WTC11 (cell line): Measurements from ENCODE around the gene MTURN. TPM values are rescaled to one million over a fixed set of nuclear protein-coding genes. Genes with fewer than 3 reads are reported as not detected.
A peak's percentile ranks its signal among the peaks of the same experiment; 100 is the strongest.

Source experiments
- ATAC-seq: fragments of 200-7000 bp; cut with Tn5 transposase; 2 replicates; pipeline ENCODE4 v1.10.0; 2021; ENCODE audit warnings: mild to moderate bottlenecking, moderate library complexity
- CTCF ChIA-PET: fragments of 300-600 bp; sonication (Branson Sonifier 250); formaldehyde crosslinking; loops from one replicate; lab custom pipeline; 2021; ENCODE audit warnings: antibody characterized with exemption; lab: Charles Lee
- POLR2A ChIA-PET: fragments of 350-600 bp; sonication (Branson Sonifier 250); formaldehyde crosslinking; loops from one replicate; lab custom pipeline; 2021; ENCODE audit warnings: antibody characterized with exemption; lab: Charles Lee
- DNase-seq: peaks from one replicate; pipeline ENCODE4 v3.0.0; 2021; ENCODE audit warnings: low spot score
- H3K27ac Mint-ChIP-seq: 2 replicates; pipeline ENCODE4 v1.8.0; 2021; ENCODE audit warnings: mixed read lengths
- H3K27me3 Mint-ChIP-seq: 2 replicates; pipeline ENCODE4 v1.8.0; 2021; ENCODE audit warnings: low read depth, mild to moderate bottlenecking, moderate library complexity, mixed read lengths
- H3K36me3 Mint-ChIP-seq: 2 replicates; pipeline ENCODE4 v1.8.0; 2021; ENCODE audit warnings: mixed read lengths
- H3K4me1 Mint-ChIP-seq: 2 replicates; pipeline ENCODE4 v1.8.0; 2022; ENCODE audit warnings: mixed read lengths
- H3K4me3 Mint-ChIP-seq: 2 replicates; pipeline ENCODE4 v1.8.0; 2021; ENCODE audit warnings: mild to moderate bottlenecking, moderate library complexity, mixed read lengths
- H3K9me3 Mint-ChIP-seq: 2 replicates; pipeline ENCODE4 v1.8.0; 2021; ENCODE audit warnings: mixed read lengths
- CBFB ChIP-seq: sonication (generic); formaldehyde crosslinking; IDR thresholded peaks from 2 replicates; pipeline ENCODE4 v1.8.1; 2022; ENCODE audit warnings: mild to moderate bottlenecking, low read depth, missing genetic modification reagents
- ESRRA ChIP-seq: sonication (generic); formaldehyde crosslinking; IDR thresholded peaks from 2 replicates; pipeline ENCODE4 v1.8.1; 2022; ENCODE audit warnings: mild to moderate bottlenecking, missing genetic modification reagents, borderline replicate concordance
- FOXK1 ChIP-seq: sonication (generic); formaldehyde crosslinking; IDR thresholded peaks from 2 replicates; pipeline ENCODE4 v1.8.0; 2022; ENCODE audit warnings: mild to moderate bottlenecking, moderate library complexity, missing genetic modification reagents
- FOXP1 ChIP-seq: sonication (generic); formaldehyde crosslinking; IDR thresholded peaks from 2 replicates; pipeline ENCODE4 v1.8.0; 2022; ENCODE audit warnings: missing genetic modification reagents, mild to moderate bottlenecking, moderate library complexity, borderline replicate concordance
- GRHL2 ChIP-seq: fragments of 250-450 bp; sonication (Bioruptor Pico); IDR thresholded peaks from 2 replicates; pipeline ENCODE4 v1.8.0; 2022; ENCODE audit warnings: mild to moderate bottlenecking, moderate library complexity; ENCODE audit not compliant: insufficient replicate concordance, severe bottlenecking
- NFATC4 ChIP-seq: fragments of 250-450 bp; sonication (Bioruptor Pico); IDR thresholded peaks from 2 replicates; pipeline ENCODE4 v1.9.0; 2021; ENCODE audit warnings: mild to moderate bottlenecking
- NFE2L1 ChIP-seq: sonication (generic); formaldehyde crosslinking; IDR thresholded peaks from 2 replicates; pipeline ENCODE4 v1.8.1; 2023; ENCODE audit warnings: missing genetic modification reagents
- NFYB ChIP-seq: sonication (generic); formaldehyde crosslinking; conservative IDR thresholded peaks from 2 replicates; pipeline ENCODE4 v1.8.0; 2022; ENCODE audit warnings: low read depth, missing genetic modification reagents
- total RNA-seq: library from RNA; stranded (reverse); gene quantifications from 3 replicates; pipeline ENCODE4 v1.2.3, GENCODE V29; 2021
- TF ChIP-seq, protein P1 (sequence below): fragments of 250-450 bp; sonication (Bioruptor Pico); IDR thresholded peaks from 2 replicates; pipeline ENCODE4 v1.8.0; 2021; ENCODE audit warnings: mild to moderate bottlenecking
- TF ChIP-seq, protein P2 (sequence below): sonication (generic); formaldehyde crosslinking; IDR thresholded peaks from 2 replicates; pipeline ENCODE4 v1.8.1; 2022; ENCODE audit warnings: low read depth, missing genetic modification reagents, borderline replicate concordance
- TF ChIP-seq, protein P3 (sequence below): sonication (generic); formaldehyde crosslinking; IDR thresholded peaks from 2 replicates; pipeline ENCODE4 v1.8.0; 2023; ENCODE audit warnings: missing genetic modification reagents, mild to moderate bottlenecking, borderline replicate concordance
- TF ChIP-seq, protein P4 (sequence below): sonication (generic); formaldehyde crosslinking; IDR thresholded peaks from 2 replicates; pipeline ENCODE4 v1.8.0; 2023; ENCODE audit warnings: mild to moderate bottlenecking, missing genetic modification reagents
- TF ChIP-seq, protein P5 (sequence below): sonication (generic); formaldehyde crosslinking; IDR thresholded peaks from 2 replicates; pipeline ENCODE4 v1.8.1; 2022; ENCODE audit warnings: mild to moderate bottlenecking, missing genetic modification reagents, moderate library complexity, borderline replicate concordance
- TF ChIP-seq, protein P6 (sequence below): sonication (generic); formaldehyde crosslinking; IDR thresholded peaks from 2 replicates; pipeline ENCODE4 v1.8.1; 2022; ENCODE audit warnings: mild to moderate bottlenecking, moderate library complexity, missing genetic modification reagents
- TF ChIP-seq, protein P7 (sequence below): fragments of 200-600 bp; IDR thresholded peaks from 2 replicates; pipeline ENCODE4 v1.8.0; 2022; ENCODE audit warnings: antibody characterized with exemption

Gene MTURN
- total RNA-seq, 1 experiment from 2014 or later, result 5.0 TPM

DNA sequence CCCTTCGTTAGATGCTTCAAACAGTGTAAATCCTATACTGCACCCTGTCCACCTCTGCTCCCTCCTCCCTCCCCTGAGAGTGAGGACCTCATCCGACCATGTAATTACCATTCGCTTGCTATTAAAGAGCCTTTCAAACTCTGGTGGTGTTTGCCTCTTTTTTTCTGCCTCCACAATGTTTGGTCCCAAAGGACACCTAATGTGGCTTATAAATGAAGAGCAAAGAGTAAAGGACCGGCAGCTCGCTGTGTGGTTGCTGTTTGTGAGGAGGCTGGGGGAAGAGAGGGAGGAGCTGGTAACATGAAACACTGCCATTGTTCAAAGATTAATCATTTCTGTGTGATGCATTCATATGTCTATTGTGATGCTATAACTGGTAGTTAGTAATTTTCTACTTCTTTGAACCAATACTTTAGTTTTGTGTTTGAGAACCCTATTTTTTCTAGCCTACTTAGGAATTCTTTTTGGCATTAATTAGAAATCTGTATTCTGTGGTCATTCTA, 27.9 kb downstream of the MTURN start (continued):
- TF ChIP-seq, protein P1, sequence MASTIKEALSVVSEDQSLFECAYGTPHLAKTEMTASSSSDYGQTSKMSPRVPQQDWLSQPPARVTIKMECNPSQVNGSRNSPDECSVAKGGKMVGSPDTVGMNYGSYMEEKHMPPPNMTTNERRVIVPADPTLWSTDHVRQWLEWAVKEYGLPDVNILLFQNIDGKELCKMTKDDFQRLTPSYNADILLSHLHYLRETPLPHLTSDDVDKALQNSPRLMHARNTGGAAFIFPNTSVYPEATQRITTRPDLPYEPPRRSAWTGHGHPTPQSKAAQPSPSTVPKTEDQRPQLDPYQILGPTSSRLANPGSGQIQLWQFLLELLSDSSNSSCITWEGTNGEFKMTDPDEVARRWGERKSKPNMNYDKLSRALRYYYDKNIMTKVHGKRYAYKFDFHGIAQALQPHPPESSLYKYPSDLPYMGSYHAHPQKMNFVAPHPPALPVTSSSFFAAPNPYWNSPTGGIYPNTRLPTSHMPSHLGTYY (CRISPR knock-in tag), result no peak
- TF ChIP-seq NFATC4 (CRISPR knock-in tag) (no peak), FOXP1 (CRISPR knock-in tag) (no peak), CBFB (CRISPR knock-in tag) (no peak), FOXK1 (CRISPR knock-in tag) (no peak), NFYB (CRISPR knock-in tag) (no peak), GRHL2 (CRISPR knock-in tag) (no peak)
- TF ChIP-seq, protein P2, sequence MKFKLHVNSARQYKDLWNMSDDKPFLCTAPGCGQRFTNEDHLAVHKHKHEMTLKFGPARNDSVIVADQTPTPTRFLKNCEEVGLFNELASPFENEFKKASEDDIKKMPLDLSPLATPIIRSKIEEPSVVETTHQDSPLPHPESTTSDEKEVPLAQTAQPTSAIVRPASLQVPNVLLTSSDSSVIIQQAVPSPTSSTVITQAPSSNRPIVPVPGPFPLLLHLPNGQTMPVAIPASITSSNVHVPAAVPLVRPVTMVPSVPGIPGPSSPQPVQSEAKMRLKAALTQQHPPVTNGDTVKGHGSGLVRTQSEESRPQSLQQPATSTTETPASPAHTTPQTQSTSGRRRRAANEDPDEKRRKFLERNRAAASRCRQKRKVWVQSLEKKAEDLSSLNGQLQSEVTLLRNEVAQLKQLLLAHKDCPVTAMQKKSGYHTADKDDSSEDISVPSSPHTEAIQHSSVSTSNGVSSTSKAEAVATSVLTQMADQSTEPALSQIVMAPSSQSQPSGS (CRISPR knock-in tag), result no peak
- TF ChIP-seq, protein P3, sequence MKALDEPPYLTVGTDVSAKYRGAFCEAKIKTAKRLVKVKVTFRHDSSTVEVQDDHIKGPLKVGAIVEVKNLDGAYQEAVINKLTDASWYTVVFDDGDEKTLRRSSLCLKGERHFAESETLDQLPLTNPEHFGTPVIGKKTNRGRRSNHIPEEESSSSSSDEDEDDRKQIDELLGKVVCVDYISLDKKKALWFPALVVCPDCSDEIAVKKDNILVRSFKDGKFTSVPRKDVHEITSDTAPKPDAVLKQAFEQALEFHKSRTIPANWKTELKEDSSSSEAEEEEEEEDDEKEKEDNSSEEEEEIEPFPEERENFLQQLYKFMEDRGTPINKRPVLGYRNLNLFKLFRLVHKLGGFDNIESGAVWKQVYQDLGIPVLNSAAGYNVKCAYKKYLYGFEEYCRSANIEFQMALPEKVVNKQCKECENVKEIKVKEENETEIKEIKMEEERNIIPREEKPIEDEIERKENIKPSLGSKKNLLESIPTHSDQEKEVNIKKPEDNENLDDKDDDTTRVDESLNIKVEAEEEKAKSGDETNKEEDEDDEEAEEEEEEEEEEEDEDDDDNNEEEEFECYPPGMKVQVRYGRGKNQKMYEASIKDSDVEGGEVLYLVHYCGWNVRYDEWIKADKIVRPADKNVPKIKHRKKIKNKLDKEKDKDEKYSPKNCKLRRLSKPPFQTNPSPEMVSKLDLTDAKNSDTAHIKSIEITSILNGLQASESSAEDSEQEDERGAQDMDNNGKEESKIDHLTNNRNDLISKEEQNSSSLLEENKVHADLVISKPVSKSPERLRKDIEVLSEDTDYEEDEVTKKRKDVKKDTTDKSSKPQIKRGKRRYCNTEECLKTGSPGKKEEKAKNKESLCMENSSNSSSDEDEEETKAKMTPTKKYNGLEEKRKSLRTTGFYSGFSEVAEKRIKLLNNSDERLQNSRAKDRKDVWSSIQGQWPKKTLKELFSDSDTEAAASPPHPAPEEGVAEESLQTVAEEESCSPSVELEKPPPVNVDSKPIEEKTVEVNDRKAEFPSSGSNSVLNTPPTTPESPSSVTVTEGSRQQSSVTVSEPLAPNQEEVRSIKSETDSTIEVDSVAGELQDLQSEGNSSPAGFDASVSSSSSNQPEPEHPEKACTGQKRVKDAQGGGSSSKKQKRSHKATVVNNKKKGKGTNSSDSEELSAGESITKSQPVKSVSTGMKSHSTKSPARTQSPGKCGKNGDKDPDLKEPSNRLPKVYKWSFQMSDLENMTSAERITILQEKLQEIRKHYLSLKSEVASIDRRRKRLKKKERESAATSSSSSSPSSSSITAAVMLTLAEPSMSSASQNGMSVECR, result no peak
- TF ChIP-seq, protein P4, sequence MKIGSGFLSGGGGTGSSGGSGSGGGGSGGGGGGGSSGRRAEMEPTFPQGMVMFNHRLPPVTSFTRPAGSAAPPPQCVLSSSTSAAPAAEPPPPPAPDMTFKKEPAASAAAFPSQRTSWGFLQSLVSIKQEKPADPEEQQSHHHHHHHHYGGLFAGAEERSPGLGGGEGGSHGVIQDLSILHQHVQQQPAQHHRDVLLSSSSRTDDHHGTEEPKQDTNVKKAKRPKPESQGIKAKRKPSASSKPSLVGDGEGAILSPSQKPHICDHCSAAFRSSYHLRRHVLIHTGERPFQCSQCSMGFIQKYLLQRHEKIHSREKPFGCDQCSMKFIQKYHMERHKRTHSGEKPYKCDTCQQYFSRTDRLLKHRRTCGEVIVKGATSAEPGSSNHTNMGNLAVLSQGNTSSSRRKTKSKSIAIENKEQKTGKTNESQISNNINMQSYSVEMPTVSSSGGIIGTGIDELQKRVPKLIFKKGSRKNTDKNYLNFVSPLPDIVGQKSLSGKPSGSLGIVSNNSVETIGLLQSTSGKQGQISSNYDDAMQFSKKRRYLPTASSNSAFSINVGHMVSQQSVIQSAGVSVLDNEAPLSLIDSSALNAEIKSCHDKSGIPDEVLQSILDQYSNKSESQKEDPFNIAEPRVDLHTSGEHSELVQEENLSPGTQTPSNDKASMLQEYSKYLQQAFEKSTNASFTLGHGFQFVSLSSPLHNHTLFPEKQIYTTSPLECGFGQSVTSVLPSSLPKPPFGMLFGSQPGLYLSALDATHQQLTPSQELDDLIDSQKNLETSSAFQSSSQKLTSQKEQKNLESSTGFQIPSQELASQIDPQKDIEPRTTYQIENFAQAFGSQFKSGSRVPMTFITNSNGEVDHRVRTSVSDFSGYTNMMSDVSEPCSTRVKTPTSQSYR (CRISPR knock-in tag), result no peak
- TF ChIP-seq, all 79 proteins: peak for 0

DNA sequence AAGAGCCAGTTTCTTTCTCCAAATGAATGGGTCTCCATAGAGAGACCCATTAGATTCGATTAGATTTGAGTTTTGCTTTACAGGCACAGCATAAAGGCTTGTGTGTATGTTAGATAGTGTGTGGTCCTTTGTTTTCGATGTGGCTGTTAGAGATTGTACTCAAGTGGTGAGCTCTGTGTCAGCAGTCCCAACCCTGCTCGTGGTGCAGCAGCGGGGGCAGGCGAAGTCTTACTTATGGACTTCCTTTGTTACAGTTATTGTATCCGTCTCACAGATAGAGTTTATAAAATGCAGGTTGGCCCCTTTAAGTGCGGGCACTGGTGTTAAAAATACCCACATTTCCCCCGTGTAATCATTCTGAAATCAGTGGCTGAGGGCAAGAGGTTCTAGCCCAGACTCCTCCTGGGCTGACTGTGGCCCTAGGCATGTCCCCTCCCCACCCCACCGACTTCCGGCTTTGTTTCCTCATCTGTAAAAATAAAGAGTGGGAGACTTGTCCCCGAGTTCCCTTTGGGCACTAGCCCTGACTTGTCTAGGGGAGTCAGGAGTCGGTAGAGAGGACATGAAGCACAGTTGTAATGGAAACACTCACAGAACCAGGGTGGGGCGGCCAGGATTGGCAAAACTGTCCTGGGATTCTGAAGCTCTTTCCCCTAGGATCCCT, 28.6 kb downstream of the MTURN start:
- H3K4me1 Mint-ChIP-seq, result peaks cover 76% of the 10 kb centered on the region
- TF ChIP-seq, protein P3, result no peak
- TF ChIP-seq NFE2L1 (CRISPR knock-in tag) (no peak), ESRRA (CRISPR knock-in tag) (no peak)
- TF ChIP-seq, protein P5, sequence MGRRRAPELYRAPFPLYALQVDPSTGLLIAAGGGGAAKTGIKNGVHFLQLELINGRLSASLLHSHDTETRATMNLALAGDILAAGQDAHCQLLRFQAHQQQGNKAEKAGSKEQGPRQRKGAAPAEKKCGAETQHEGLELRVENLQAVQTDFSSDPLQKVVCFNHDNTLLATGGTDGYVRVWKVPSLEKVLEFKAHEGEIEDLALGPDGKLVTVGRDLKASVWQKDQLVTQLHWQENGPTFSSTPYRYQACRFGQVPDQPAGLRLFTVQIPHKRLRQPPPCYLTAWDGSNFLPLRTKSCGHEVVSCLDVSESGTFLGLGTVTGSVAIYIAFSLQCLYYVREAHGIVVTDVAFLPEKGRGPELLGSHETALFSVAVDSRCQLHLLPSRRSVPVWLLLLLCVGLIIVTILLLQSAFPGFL (CRISPR knock-in tag), result no peak
- TF ChIP-seq, protein P6, sequence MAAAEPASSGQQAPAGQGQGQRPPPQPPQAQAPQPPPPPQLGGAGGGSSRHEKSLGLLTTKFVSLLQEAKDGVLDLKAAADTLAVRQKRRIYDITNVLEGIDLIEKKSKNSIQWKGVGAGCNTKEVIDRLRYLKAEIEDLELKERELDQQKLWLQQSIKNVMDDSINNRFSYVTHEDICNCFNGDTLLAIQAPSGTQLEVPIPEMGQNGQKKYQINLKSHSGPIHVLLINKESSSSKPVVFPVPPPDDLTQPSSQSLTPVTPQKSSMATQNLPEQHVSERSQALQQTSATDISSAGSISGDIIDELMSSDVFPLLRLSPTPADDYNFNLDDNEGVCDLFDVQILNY (CRISPR knock-in tag), result no peak
- TF ChIP-seq, protein P7, sequence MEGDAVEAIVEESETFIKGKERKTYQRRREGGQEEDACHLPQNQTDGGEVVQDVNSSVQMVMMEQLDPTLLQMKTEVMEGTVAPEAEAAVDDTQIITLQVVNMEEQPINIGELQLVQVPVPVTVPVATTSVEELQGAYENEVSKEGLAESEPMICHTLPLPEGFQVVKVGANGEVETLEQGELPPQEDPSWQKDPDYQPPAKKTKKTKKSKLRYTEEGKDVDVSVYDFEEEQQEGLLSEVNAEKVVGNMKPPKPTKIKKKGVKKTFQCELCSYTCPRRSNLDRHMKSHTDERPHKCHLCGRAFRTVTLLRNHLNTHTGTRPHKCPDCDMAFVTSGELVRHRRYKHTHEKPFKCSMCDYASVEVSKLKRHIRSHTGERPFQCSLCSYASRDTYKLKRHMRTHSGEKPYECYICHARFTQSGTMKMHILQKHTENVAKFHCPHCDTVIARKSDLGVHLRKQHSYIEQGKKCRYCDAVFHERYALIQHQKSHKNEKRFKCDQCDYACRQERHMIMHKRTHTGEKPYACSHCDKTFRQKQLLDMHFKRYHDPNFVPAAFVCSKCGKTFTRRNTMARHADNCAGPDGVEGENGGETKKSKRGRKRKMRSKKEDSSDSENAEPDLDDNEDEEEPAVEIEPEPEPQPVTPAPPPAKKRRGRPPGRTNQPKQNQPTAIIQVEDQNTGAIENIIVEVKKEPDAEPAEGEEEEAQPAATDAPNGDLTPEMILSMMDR, result no peak

More for the DNA sequence above, 28.6 kb downstream of the MTURN start:
- Mint-ChIP-seq H3K36me3 (no peaks in the 10 kb centered on the region), H3K27ac (peak overlapping the region; percentile 13; the same call in 1 of the 2 replicates), H3K27me3 (peaks cover 14% of the 10 kb centered on the region), H3K4me3 (0 out of 2 replicates have a peak overlapping the region, but pooled peaks have one; percentile 52), H3K9me3 (no peaks in the 10 kb centered on the region)
- DNase-seq, result no peak
- ChIA-PET POLR2A (no interaction called here), CTCF (interaction anchor here (0.6 to 2.6 kb wide), 7 partner anchors 11 to 315 kb away, joined by 3 to 27 read pairs (median 4); partner anchors contain the start of gene NOD1)
- ATAC-seq, result no peak
